ENCODE results near the gene PRKAR1B.

PRKAR1B gene

GRCh38 chr7:727104-727805 lies at the start of gene PRKAR1B:
Gene PRKAR1B (minus strand): TSS chr7:727281. CDS start chr7:711505, 15,776 bp downstream.
- DNase-seq (ENCODE audit: low read depth, low spot score), result no peak

DNA sequence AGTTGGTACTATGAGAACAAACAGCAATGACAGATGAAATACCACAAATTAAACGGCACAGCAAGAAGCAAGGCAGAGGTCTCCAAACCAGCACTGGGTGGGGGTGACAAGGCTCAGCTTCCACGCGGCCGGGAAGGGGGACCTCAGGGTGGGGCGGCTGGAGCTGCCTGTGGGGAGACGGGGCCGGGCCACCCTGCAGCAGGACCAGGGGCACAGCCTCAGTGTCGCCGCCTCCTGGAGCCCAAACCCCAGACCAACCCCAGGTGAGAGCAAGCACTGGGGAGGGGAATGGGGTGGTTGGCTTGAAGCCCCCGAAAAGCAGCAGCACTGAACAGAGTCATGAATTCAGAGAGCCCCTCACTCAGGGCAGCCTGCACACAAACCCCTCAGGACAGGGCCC lies 49.3 kb upstream of the PRKAR1B start:
- DNase-seq (ENCODE audit: low read depth, low spot score), result no peak
- H3K27ac ChIP-seq, result no peak overlapping the region

More at GRCh38 chr7:727104-727805, at the start of gene PRKAR1B:
- H3K27ac ChIP-seq, result peak within 1 kb of the TSS; percentile 57

DNA sequence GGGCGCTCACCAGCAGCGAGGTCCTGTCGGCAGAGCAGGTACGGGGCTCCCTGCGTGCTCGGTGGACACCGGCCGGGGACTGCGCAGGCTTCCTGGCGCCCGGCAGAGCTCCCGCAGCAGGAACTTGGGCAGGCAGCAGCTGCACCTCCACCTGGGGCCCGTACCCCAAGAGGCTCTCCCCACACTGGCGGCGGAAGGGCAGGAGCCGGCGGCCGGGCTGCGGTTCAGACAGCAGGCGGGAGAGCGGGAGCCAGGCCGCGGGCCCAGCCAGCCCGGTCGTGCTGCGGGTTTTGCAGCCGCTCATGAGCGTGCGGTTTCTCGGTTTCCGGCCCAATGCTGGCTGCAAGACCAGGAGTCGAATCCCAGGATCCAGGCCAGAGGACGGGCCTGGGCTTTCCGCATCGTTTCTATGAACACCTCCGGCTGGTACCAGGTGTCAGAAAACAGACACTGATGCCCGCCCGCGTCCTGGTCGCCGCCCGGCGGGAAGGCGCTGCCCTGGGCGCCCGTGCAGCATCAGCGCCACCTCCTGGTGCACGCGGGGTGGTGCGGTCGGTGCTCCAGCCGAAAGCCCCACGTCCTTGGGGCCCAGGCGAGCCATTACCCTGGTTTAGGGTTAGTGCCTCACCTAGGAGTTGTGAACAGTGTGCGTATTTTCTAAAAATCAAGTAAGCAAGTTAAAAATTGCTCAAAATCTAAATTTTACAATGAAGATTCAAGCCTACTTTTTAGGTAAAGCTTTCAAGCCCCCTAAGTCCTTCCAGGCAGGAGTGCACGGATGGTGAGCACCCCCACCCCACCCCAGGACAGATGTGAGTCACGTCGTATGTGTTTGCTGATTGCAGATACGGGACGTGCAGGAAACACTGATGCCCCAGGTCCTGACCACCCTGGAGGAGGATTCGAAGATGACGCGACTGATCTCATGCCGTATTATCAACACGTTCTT lies 47.4 kb upstream of the PRKAR1B start:
- no peak for DNase-seq (ENCODE audit: low read depth, low spot score)
- H3K27ac ChIP-seq, result no peak overlapping the region

- no peak overlapping the region for H3K27ac ChIP-seq
- no peak for DNase-seq (ENCODE audit: low read depth, low spot score)
Measured at GRCh38 chr7:773622-773915, 46.5 kb upstream of the PRKAR1B start.

- no peak overlapping the region for H3K27ac ChIP-seq
Measured at GRCh38 chr7:772861-773621, 46.0 kb upstream of the PRKAR1B start.

GRCh38 chr7:772392-772791 lies 45.3 kb upstream of the PRKAR1B start:
- no peak overlapping the region for H3K27ac ChIP-seq
- DNase-seq (ENCODE audit: low read depth, low spot score), result no peak

More at GRCh38 chr7:772861-773621, 46.0 kb upstream of the PRKAR1B start:
- no peak for DNase-seq (ENCODE audit: low read depth, low spot score)

- DNase-seq (ENCODE audit: low read depth, low spot score), result no peak
- H3K27ac ChIP-seq, result no peak overlapping the region
Measured at GRCh38 chr7:772005-772294, 44.9 kb upstream of the PRKAR1B start.

- DNase-seq (ENCODE audit: low read depth, low spot score), result no peak
- no peak overlapping the region for H3K27ac ChIP-seq
Measured at GRCh38 chr7:771234-772004, 44.3 kb upstream of the PRKAR1B start.

DNA sequence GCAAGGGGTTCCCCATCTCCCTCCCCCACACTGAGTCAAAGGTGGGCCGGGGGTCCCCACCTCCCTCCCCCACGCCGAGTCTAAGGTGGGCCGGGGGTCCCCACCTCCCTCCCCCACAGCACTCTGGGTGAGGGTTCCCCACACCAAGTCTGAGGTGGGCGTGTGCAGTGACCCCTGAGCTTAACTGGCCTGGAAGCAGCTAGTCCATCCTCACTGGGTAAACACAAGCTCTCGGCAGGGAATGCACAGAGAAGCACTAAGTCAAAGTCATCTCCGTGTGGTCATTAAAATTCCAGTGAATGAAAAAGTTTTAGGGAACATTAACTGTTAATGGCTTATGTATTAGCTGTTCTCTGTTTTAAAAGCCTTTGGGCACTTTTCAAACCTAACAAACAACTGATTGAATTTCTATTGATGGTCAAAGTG lies 43.7 kb upstream of the PRKAR1B start:
- no peak overlapping the region for H3K27ac ChIP-seq
- DNase-seq (ENCODE audit: low read depth, low spot score), result no peak

- DNase-seq (ENCODE audit: low read depth, low spot score), result no peak
- no peak overlapping the region for H3K27ac ChIP-seq
Measured at GRCh38 chr7:770336-770735, 43.3 kb upstream of the PRKAR1B start.

GRCh38 chr7:768881-769504 lies 41.9 kb upstream of the PRKAR1B start:
- no peak overlapping the region for H3K27ac ChIP-seq
- DNase-seq (ENCODE audit: low read depth, low spot score), result no peak

GRCh38 chr7:767941-768731 lies 41.1 kb upstream of the PRKAR1B start:
- DNase-seq (ENCODE audit: low read depth, low spot score), result no peak
- H3K27ac ChIP-seq, result no peak overlapping the region

GRCh38 chr7:767580-767940 lies 40.5 kb upstream of the PRKAR1B start:
- no peak for DNase-seq (ENCODE audit: low read depth, low spot score)
- H3K27ac ChIP-seq, result no peak overlapping the region

DNA sequence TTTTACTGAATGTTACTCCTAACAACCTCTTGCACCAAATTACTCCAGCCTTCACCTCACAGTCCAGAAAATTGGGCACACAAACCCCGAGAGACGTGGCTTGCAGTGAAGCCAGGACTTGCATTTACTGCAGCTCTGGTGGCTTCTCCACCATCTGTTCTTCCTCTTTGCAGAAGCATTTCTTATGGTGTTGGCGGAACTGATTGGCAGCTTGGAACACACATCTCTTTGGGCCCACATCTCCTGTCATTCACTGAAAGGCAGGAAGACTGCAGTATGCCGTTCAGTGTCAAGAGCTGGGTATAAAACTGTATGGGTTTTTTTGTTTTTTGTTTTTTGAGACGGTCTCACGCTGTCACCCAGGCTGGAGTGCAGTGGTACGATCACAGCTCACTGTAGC lies 38.3 kb upstream of the PRKAR1B start:
- no peak overlapping the region for H3K27ac ChIP-seq
- DNase-seq (ENCODE audit: low read depth, low spot score), result no peak

GRCh38 chr7:763762-764161 lies 36.7 kb upstream of the PRKAR1B start:
- no peak for DNase-seq (ENCODE audit: low read depth, low spot score)

GRCh38 chr7:762885-763284 lies 35.8 kb upstream of the PRKAR1B start:
- no peak for DNase-seq (ENCODE audit: low read depth, low spot score)
- no peak overlapping the region for H3K27ac ChIP-seq

More at GRCh38 chr7:763762-764161, 36.7 kb upstream of the PRKAR1B start:
- no peak overlapping the region for H3K27ac ChIP-seq

- DNase-seq (ENCODE audit: low read depth, low spot score), result no peak
- H3K27ac ChIP-seq, result no peak overlapping the region
Measured at GRCh38 chr7:761631-762030, 34.5 kb upstream of the PRKAR1B start.

DNA sequence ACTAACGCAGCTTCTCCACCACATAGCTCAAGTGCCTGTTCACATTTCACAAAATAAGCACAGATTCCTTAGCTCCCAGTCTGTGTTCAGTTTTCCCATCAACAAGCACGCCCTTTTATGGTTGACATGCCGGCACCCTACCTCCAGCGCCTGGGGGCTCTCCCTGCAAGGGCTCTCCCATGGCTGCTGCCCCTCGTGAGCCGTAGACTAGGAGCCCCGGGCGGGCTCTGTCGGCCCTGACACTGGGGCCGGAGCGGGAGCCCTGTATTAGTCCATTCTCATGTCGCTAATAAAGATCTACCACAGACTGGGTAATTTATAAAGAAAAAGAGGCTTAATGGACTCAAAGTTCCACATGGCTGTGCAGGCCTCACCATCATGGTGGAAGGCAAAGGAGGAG lies 34.0 kb upstream of the PRKAR1B start:
- no peak overlapping the region for H3K27ac ChIP-seq
- no peak for DNase-seq (ENCODE audit: low read depth, low spot score)

- no peak overlapping the region for H3K27ac ChIP-seq
- no peak for DNase-seq (ENCODE audit: low read depth, low spot score)
Measured at GRCh38 chr7:760006-760405, 32.9 kb upstream of the PRKAR1B start.

Data from epithelial cell of prostate (primary cell).